Measurements from ENCODE around the gene HUNK. TPM values are rescaled to one million over a fixed set of nuclear protein-coding genes. Genes with fewer than 3 reads are reported as not detected.

The HUNK gene
- total RNA-seq, 1 donor from 2014 or later = 2.0 TPM

GRCh38 chr21:31988492-31989290 is 115.9 kb downstream of the HUNK start:
- intact Hi-C loops (cut with DNase I) = no loop called here
- ATAC-seq (no peak), DNase-seq (no peak)
- no peak for TF ChIP-seq CTCF (IDR thresholded peaks at IDR 0.05)
- Histone ChIP-seq H3K4me3 (no peak overlapping the region), H3K4me1 (no peaks in the 10 kb centered on the region), H3K27me3 (no peaks in the 10 kb centered on the region), H3K27ac (no peak overlapping the region), H3K9me3 (no peaks in the 10 kb centered on the region), H3K36me3 (no peaks in the 10 kb centered on the region)

- no peak overlapping the region for H3K27ac ChIP-seq
- TF ChIP-seq CTCF (IDR thresholded peaks at IDR 0.05) = no peak
- H3K4me3 ChIP-seq = no peak overlapping the region
- intact Hi-C loops (cut with DNase I) = no loop called here
- no peaks in the 10 kb centered on the region for H3K4me1 ChIP-seq
- DNase-seq (peak; percentile 50), ATAC-seq (no peak)
- H3K9me3 ChIP-seq = no peaks in the 10 kb centered on the region
- H3K27me3 ChIP-seq = no peaks in the 10 kb centered on the region
- H3K36me3 ChIP-seq = no peaks in the 10 kb centered on the region
These were observed 118.8 kb downstream of the HUNK start for GRCh38 chr21:31991356-31992331.

- Histone ChIP-seq H3K36me3 (no peaks in the 10 kb centered on the region), H3K4me1 (no peaks in the 10 kb centered on the region), H3K4me3 (no peak overlapping the region), H3K27me3 (no peaks in the 10 kb centered on the region), H3K9me3 (no peaks in the 10 kb centered on the region), H3K27ac (no peak overlapping the region)
- DNase-seq (peak; percentile 46), ATAC-seq (no peak)
- intact Hi-C loops (cut with DNase I) = no loop called here
- no peak for TF ChIP-seq CTCF (IDR thresholded peaks at IDR 0.05)
These were observed 119.6 kb downstream of the HUNK start for GRCh38 chr21:31992391-31992790.

GRCh38 chr21:31993826-31994825 is 121.3 kb downstream of the HUNK start:
- Histone ChIP-seq H3K4me1 (no peaks in the 10 kb centered on the region), H3K27ac (no peak overlapping the region), H3K9me3 (no peaks in the 10 kb centered on the region), H3K27me3 (no peaks in the 10 kb centered on the region), H3K36me3 (no peaks in the 10 kb centered on the region), H3K4me3 (no peak overlapping the region)
- ATAC-seq = no peak
- peak; percentile 36 for DNase-seq
- no peak for TF ChIP-seq CTCF (IDR thresholded peaks at IDR 0.05)
- intact Hi-C loops (cut with DNase I) = no loop called here

GRCh38 chr21:31997191-31997590 is 124.4 kb downstream of the HUNK start:
- H3K27ac ChIP-seq = no peak overlapping the region
- H3K4me1 ChIP-seq = no peaks in the 10 kb centered on the region
- H3K9me3 ChIP-seq = no peaks in the 10 kb centered on the region
- H3K36me3 ChIP-seq = no peaks in the 10 kb centered on the region
- intact Hi-C loops (cut with DNase I) = no loop called here
- no peak for TF ChIP-seq CTCF (IDR thresholded peaks at IDR 0.05)
- no peak for DNase-seq
- no peak for ATAC-seq
- H3K4me3 ChIP-seq = no peak overlapping the region
- H3K27me3 ChIP-seq = no peaks in the 10 kb centered on the region
